ENCODE results near the gene RHBDL3. TPM values are rescaled to one million over a fixed set of nuclear protein-coding genes. Genes with fewer than 3 reads are reported as not detected.

The RHBDL3 gene
- total and polyA plus RNA-seq, 2 of the 8 experiments (the other 6 are each of a cell fraction or from before 2014, with no cell fraction given) = 9.6 to 12.2 TPM

DNA sequence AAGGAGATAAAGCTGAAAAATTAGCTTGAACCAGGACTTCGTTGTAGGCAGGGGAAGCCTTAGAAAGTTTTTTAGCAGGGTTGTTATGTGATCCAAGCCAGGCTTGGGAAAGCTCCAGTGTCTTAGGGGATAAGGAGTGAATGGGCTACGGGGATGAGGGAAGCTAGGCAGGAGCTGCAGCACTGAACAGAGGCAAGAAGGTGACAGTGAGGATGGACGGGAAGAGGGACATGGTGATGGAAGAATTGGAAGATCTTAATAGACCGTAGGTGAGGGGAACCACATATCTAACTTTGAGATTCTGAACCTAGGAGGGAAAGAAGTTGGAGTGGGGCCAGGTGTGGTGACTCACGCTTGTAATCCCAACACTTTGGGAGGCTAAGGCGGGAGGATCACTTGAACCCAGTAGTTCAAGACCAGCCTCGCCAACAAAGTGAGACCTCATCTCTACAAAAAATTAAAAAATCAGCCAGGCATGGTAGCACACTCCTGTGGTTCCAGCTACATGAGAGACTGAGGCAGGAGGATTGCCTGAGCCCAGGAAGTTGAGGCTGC lies 3.2 kb downstream of the RHBDL3 start:
- Histone ChIP-seq H2AFZ (ENCODE audit: low read length) (no peak overlapping the region), H3K4ac (replicated peaks; ENCODE audit: insufficient read length, low read depth, low read length) (no peak overlapping the region), H4K5ac (ENCODE audit: insufficient read length, low read depth, low read length) (no peak overlapping the region), H3K18ac (ENCODE audit: extremely low read depth, low read length) (no peak overlapping the region), H3K56ac (replicated peaks; ENCODE audit: insufficient read length, low read depth, low read length) (no peak overlapping the region), H3K27me3 (replicated peaks in 1 of 4; ENCODE audit: control insufficient read depth in 3 of 4, extremely low read depth in 1 of 4, insufficient read depth in 3 of 4, low read length in 3 of 4) (peaks cover 0 to 31% (median 26%) of the 10 kb centered on the region in 4 experiments; a peak in 5 of 7 replicates), H3K36me3 (ENCODE audit: control insufficient read depth in 2 of 4, insufficient read depth in 4 of 4, low read length in 3 of 4) (no peaks in the 10 kb centered on the region), H3K23me2 (ENCODE audit: low read depth, low read length) (peaks cover 17% of the 10 kb centered on the region; the same call in 1 of the 2 replicates), H2BK5ac (ENCODE audit: low read depth, low read length) (0 out of 2 replicates have a peak overlapping the region, but pooled peaks have one; percentile 0), H2BK120ac (replicated peaks; ENCODE audit: low read depth, low read length) (no peak overlapping the region), H2AK5ac (ENCODE audit: low read depth, low read length) (0 out of 2 replicates have a peak overlapping the region, but pooled peaks have one; percentile 95), H4K20me1 (replicated peaks in 1 of 2; ENCODE audit: control insufficient read depth in 1 of 2, insufficient read depth in 2 of 2, low read length in 2 of 2) (peaks cover 0 to 1% of the 10 kb centered on the region in 2 experiments), H2BK20ac (ENCODE audit: low read length) (no peak overlapping the region; the same call in 1 of the 2 replicates), H3K4me1 (replicated peaks in 1 of 4; ENCODE audit: control insufficient read depth in 3 of 4, insufficient read depth in 4 of 4, low read length in 3 of 4) (peaks cover 7 to 24% (median 17%) of the 10 kb centered on the region in 4 experiments), H3K9me3 (ENCODE audit: insufficient read depth in 2 of 2, low read depth in 1 of 2, low read length in 1 of 2) (no peaks in the 10 kb centered on the region), H2BK15ac (ENCODE audit: low read length) (0 out of 2 replicates have a peak overlapping the region, but pooled peaks have one; percentile 92), H3K9ac (replicated peaks in 1 of 4; ENCODE audit: extremely low read depth in 1 of 4, low read depth in 3 of 4, low read length in 3 of 4) (no peak overlapping the region; a peak in 1 of 7 replicates), H4K91ac (replicated peaks; ENCODE audit: insufficient read length, low read length) (no peak overlapping the region), H3K23ac (ENCODE audit: insufficient read length) (no peak overlapping the region), H2BK12ac (ENCODE audit: low read depth, low read length) (peak overlapping the region; percentile 3; the same call in 1 of the 2 replicates), H3K27ac (ENCODE audit: low read depth, low read length) (no peak overlapping the region), H3K4me3 (ENCODE audit: extremely low read depth in 1 of 4, insufficient read depth in 2 of 4, low read depth in 3 of 4, low read length in 4 of 4) (no peak overlapping the region), H3K79me1 (ENCODE audit: low read depth, low read length) (peaks cover 13% of the 10 kb centered on the region), H3K14ac (ENCODE audit: insufficient read length) (no peak overlapping the region), H3K79me2 (ENCODE audit: control insufficient read depth in 1 of 2, insufficient read depth in 2 of 2, low read length in 2 of 2) (peaks cover 0 to 16% of the 10 kb centered on the region in 2 experiments; a peak in 1 of 4 replicates), H3K4me2 (ENCODE audit: insufficient read depth in 1 of 2, low read depth in 2 of 2, low read length in 2 of 2) (peak overlapping the region in 1 of 2 experiments; percentile 91; a peak in 1 of 4 replicates), H4K8ac (ENCODE audit: extremely low read depth, insufficient read depth, low read length) (no peak overlapping the region)
- 94% methylated on average over 7 of the region's 7 CpGs; no CpG with 5 or more reads in 1 of the 2 experiments for WGBS, 2 experiments (ENCODE audit: extremely low coverage in 1 of 2, insufficient coverage in 1 of 2, insufficient read length in 1 of 2, insufficient replicate concordance in 2 of 2, low coverage in 1 of 2, low lambda C conversion rate in 2 of 2, missing lambda C conversion rate in 1 of 2)
- POLR2A ChIA-PET (ENCODE audit: partially characterized antibody) = no interaction called here
- CTCF ChIA-PET (ENCODE audit: partially characterized antibody) = interaction anchor here (1.1 to 1.2 kb wide), 2 partner anchors 16 to 18 kb away, joined by 3 to 7 read pairs; no protein-coding TSS in a partner anchor
- no peak for FAIRE-seq
- DNase-seq (ENCODE audit: low read depth in 1 of 2, low spot score in 2 of 2) = no peak
- TF ChIP-seq, protein P1, sequence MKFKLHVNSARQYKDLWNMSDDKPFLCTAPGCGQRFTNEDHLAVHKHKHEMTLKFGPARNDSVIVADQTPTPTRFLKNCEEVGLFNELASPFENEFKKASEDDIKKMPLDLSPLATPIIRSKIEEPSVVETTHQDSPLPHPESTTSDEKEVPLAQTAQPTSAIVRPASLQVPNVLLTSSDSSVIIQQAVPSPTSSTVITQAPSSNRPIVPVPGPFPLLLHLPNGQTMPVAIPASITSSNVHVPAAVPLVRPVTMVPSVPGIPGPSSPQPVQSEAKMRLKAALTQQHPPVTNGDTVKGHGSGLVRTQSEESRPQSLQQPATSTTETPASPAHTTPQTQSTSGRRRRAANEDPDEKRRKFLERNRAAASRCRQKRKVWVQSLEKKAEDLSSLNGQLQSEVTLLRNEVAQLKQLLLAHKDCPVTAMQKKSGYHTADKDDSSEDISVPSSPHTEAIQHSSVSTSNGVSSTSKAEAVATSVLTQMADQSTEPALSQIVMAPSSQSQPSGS (IDR thresholded peaks at IDR 0.05; ENCODE audit: low read length) = no peak
- TF ChIP-seq TAF7 (optimal IDR thresholded peaks at IDR 0.05; ENCODE audit: borderline replicate concordance, low read depth, low read length) (no peak), SIN3A (conservative IDR thresholded peaks at IDR 0.05 in 1 of 2, IDR thresholded peaks at IDR 0.05 in 1 of 2; ENCODE audit: low read depth in 1 of 2, low read length in 2 of 2) (no peak), FOSL1 (IDR thresholded peaks at IDR 0.05; ENCODE audit: insufficient read depth, low read depth, low read length) (no peak), SRF (IDR thresholded peaks at IDR 0.05; ENCODE audit: low read depth, low read length) (no peak), RBBP5 (IDR thresholded peaks at IDR 0.05; ENCODE audit: borderline replicate concordance, low read depth, low read length) (no peak), BACH1 (IDR thresholded peaks at IDR 0.05; ENCODE audit: low read length) (no peak), YY1 (IDR thresholded peaks at IDR 0.05; ENCODE audit: low read depth, low read length) (no peak), EGR1 (IDR thresholded peaks at IDR 0.05; ENCODE audit: borderline replicate concordance, low read depth, low read length) (no peak)
- TF ChIP-seq, protein P2, sequence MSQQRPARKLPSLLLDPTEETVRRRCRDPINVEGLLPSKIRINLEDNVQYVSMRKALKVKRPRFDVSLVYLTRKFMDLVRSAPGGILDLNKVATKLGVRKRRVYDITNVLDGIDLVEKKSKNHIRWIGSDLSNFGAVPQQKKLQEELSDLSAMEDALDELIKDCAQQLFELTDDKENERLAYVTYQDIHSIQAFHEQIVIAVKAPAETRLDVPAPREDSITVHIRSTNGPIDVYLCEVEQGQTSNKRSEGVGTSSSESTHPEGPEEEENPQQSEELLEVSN (IDR thresholded peaks at IDR 0.05) = no peak
